GM12878 (cell line): ENCODE measurements around the gene SOX5. TPM values are rescaled to one million over a fixed set of nuclear protein-coding genes. Genes with fewer than 3 reads are reported as not detected.

ENCODE experiments used
- ATAC-seq: fragments of 200-7000 bp; cut with Tn5 transposase; 3 replicates; pipeline ENCODE4 v1.9.1; 2020; ENCODE audit warnings: mild to moderate bottlenecking, moderate library complexity
- BruUV-seq: library from RNA; stranded (reverse); fragments of 400-500 nt; replicated peaks from 2 replicates; lab custom pipeline; 2021; lab: Mats Ljungman, UMichigan
- CTCF ChIA-PET: fragments of 300-600 bp; sonication (Branson Sonifier 250); formaldehyde crosslinking; extraction: SDS; loops from one replicate; lab custom pipeline; 2021; ENCODE audit warnings: inconsistent platforms; lab: Yijun Ruan, JAX
- POLR2A ChIA-PET: fragments of 350-600 bp; formaldehyde crosslinking; extraction: SDS; loops from one replicate; lab custom pipeline; 2021; ENCODE audit warnings: inconsistent platforms; lab: Charles Lee
- RAD21 ChIA-PET: fragments of 300-600 bp; sonication (Branson Sonifier 250); formaldehyde crosslinking; loops from one replicate; lab custom pipeline; 2023; ENCODE audit warnings: antibody characterized with exemption; ENCODE audit not compliant: unreplicated experiment; lab: Charles Lee
- SMC1A ChIA-PET: fragments of 300-600 bp; sonication (Branson Sonifier 250); formaldehyde crosslinking; loops from one replicate; lab custom pipeline; 2023; ENCODE audit not compliant: unreplicated experiment, uncharacterized antibody; lab: Charles Lee
- DNase-seq: peaks from one replicate; pipeline ENCODE4 v3.0.0-alpha.2; 2011; ENCODE audit warnings: low read depth, low spot score
- FAIRE-seq: peaks from 3 replicates; lab custom pipeline; 2011; peaks lifted over from hg19 to GRCh38; lab: Jason Lieb, UNC
- H2AFZ ChIP-seq: 2 replicates; pipeline ENCODE4 v1.6.0; 2011; ENCODE audit warnings: low read depth, low read length, control low read depth; ENCODE audit not compliant: control insufficient read depth
- H3K27ac ChIP-seq: 2 replicates; pipeline ENCODE4 v1.5.1; 2011; ENCODE audit warnings: control low read depth; ENCODE audit not compliant: control insufficient read depth, insufficient read depth
- H3K27me3 ChIP-seq, 2 experiments: replicated peaks in 1 of 2; 2 replicates each; pipeline versions ENCODE4 v1.6.0 to v1.6.1; 2011; ENCODE audit warnings: low read length in 1 of 2; ENCODE audit not compliant: control insufficient read depth in 2 of 2, insufficient read depth in 2 of 2
- H3K36me3 ChIP-seq, 2 experiments: 2 replicates each; pipeline ENCODE4 v1.5.1; 2011; ENCODE audit warnings: low read length in 1 of 2; ENCODE audit not compliant: control insufficient read depth in 2 of 2, insufficient read depth in 2 of 2
- H3K4me1 ChIP-seq: 2 replicates; pipeline ENCODE4 v1.6.1; 2011; ENCODE audit warnings: mild to moderate bottlenecking, low read length, moderate library complexity, mixed read lengths; ENCODE audit not compliant: control insufficient read depth, insufficient read depth
- H3K4me2 ChIP-seq: 2 replicates; pipeline ENCODE4 v1.6.0; 2011; ENCODE audit warnings: control low read depth; ENCODE audit not compliant: control insufficient read depth, insufficient read depth
- H3K4me3 ChIP-seq: fragments of 200-600 bp; sonication (generic); 2 replicates; pipeline ENCODE4 v1.5.1; 2016
- H3K79me2 ChIP-seq: 2 replicates; pipeline ENCODE4 v1.6.0; 2011; ENCODE audit warnings: low read length; ENCODE audit not compliant: control insufficient read depth, insufficient read depth
- H3K9ac ChIP-seq: 2 replicates; pipeline ENCODE4 v1.8.0; 2011; ENCODE audit warnings: low read length, control low read depth, mixed read lengths; ENCODE audit not compliant: control insufficient read depth, insufficient read depth
- H3K9me3 ChIP-seq: replicated peaks from 3 replicates; pipeline ENCODE4 v1.5.1; 2011; ENCODE audit warnings: mild to moderate bottlenecking, low read length; ENCODE audit not compliant: control insufficient read depth, insufficient read depth
- H4K20me1 ChIP-seq: 2 replicates; pipeline ENCODE4 v1.6.0; 2011; ENCODE audit not compliant: control insufficient read depth, insufficient read depth
- CBX3 ChIP-seq: fragments of 200-600 bp; sonication (generic); IDR thresholded peaks from 2 replicates; pipeline ENCODE4 v1.6.1; 2016; ENCODE audit warnings: low read depth, borderline replicate concordance
- HDAC2 ChIP-seq: fragments of 200-600 bp; sonication (generic); IDR thresholded peaks from 2 replicates; pipeline ENCODE4 v1.6.1; 2017
- HDGF ChIP-seq: fragments of 450-650 bp; IDR thresholded peaks from 2 replicates; pipeline ENCODE4 v1.6.1; 2016; ENCODE audit warnings: antibody characterized with exemption
- IKZF2 ChIP-seq, 2 experiments: fragments of 450-650 bp; IDR thresholded peaks; 2 replicates each; pipeline ENCODE4 v1.6.1; 2017; ENCODE audit warnings: mild to moderate bottlenecking in 2 of 2, moderate library complexity in 2 of 2
- KLF5 ChIP-seq: fragments of 450-650 bp; IDR thresholded peaks from 2 replicates; pipeline ENCODE4 v1.6.1; 2014; ENCODE audit warnings: mild to moderate bottlenecking; ENCODE audit not compliant: partially characterized antibody
- MYC ChIP-seq: IDR thresholded peaks from 2 replicates; pipeline ENCODE4 v1.6.1; 2011; ENCODE audit warnings: mild to moderate bottlenecking, low read length, moderate library complexity, inconsistent platforms; ENCODE audit not compliant: insufficient read depth, insufficient replicate concordance, insufficient read length, severe bottlenecking
- POLR2A ChIP-seq: IDR thresholded peaks from 2 replicates; pipeline ENCODE4 v1.6.1; 2011; ENCODE audit warnings: low read depth, mild to moderate bottlenecking, low read length
- SMAD1 ChIP-seq: fragments of 450-650 bp; IDR thresholded peaks from 2 replicates; pipeline ENCODE4 v1.6.1; 2018; ENCODE audit warnings: mild to moderate bottlenecking, low read depth; ENCODE audit not compliant: partially characterized antibody
- TBL1XR1 ChIP-seq: IDR thresholded peaks from 2 replicates; pipeline ENCODE4 v1.6.1; 2012; ENCODE audit warnings: low read depth, low read length, improper control_type of control experiment
- TCF3 ChIP-seq: IDR thresholded peaks from 2 replicates; pipeline ENCODE4 v1.6.1; 2012; ENCODE audit warnings: low read depth, mild to moderate bottlenecking, low read length, borderline replicate concordance; ENCODE audit not compliant: insufficient read depth
- WGBS: methylation state at CpG from one replicate; pipeline ENCODE4 v1.1.6; 2016; ENCODE audit warnings: low lambda C conversion rate; ENCODE audit not compliant: insufficient replicate concordance, insufficient coverage; ENCODE audit errors: missing lambda C conversion rate; 5-methylcytosine and 5-hydroxymethylcytosine counted together
- in situ Hi-C: fragments of 300-500 bp; cut with MboI; formaldehyde crosslinking; loops from 9 replicates; pipeline ENCODE4 v1.14.3; 2018; ENCODE audit warnings: mixed read lengths
- intact Hi-C: fragments of 100-400 bp; cut with micrococcal nuclease; formaldehyde crosslinking; loops from one replicate; pipeline ENCODE4 v1.14.2; 2022; ENCODE audit not compliant: unreplicated experiment
- polyA plus RNA-seq, 11 experiments: library from polyadenylated mRNA; depleted of rRNA in 4 of 11; unstranded in 6 of 11; stranded (reverse) in 5 of 11; fragments of >200 nt; fragmentation: Nextera tagmentation in 4 of 11; fragmentation: Illumina TruSeq in 1 of 11; extraction: Ambion mirVana in 4 of 11; extraction: Trizol in 1 of 11; gene quantifications; 1 replicate in 1 of 11; 2 replicates in 10 of 11; pipeline versions ENCODE4 v1.2.1 to v1.2.3, GENCODE V29; 2011 to 2016; ENCODE audit warnings: inconsistent platforms in 2 of 11, missing spikeins in 2 of 11, low read depth in 1 of 11
- total RNA-seq, 4 experiments: library from RNA; depleted of rRNA in 3 of 4; stranded (reverse); fragments of >200 nt in 3 of 4; fragmentation: Illumina TruSeq in 1 of 4; extraction: Trizol in 1 of 4; gene quantifications; 2 replicates each; pipeline versions ENCODE4 v1.2.1 to v1.2.3, GENCODE V29; 2013 to 2021
- TF ChIP-seq, protein P1 (sequence below): fragments of 150-350 bp; IDR thresholded peaks from 2 replicates; pipeline ENCODE4 v1.6.1; 2014; ENCODE audit warnings: mild to moderate bottlenecking, low read depth, low read length
- TF ChIP-seq, protein P2 (sequence below): IDR thresholded peaks from 2 replicates; pipeline ENCODE4 v1.6.1; 2012; ENCODE audit warnings: low read length, inconsistent platforms
- TF ChIP-seq, protein P3 (sequence below): fragments of 450-650 bp; conservative IDR thresholded peaks from 2 replicates; pipeline ENCODE4 v1.6.1; 2017; ENCODE audit warnings: mild to moderate bottlenecking, moderate library complexity

Gene SOX5
- total and polyA plus RNA-seq, 10 of the 15 experiments (the other 5 are each of a cell fraction or from before 2014, with no cell fraction given), result 0.08 to 1.0 (median 0.24) TPM

DNA sequence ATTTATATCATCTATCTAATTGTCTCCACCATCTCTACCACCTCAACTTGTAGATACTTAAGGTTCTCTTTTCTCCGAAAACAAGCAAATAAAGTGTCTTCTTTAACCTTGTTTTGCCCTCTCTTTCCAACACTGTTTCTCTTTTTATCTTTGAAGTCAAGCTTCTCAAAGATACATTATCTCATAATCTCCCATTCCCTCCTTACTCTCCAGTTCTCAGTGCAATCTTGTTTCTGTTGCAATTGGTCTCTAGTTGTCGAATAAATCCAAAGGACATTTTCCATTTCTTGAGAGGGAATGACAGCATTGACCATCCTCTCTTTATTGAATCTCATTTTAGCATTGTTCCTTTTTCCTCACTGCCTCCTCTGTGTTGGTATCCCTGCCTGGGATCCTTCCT lies 383.3 kb downstream of the SOX5 start:
- H3K4me3 ChIP-seq, result no peak overlapping the region
- DNase-seq, result no peak
- POLR2A ChIA-PET, result no interaction called here
- no peaks in the 10 kb centered on the region for H3K27me3 ChIP-seq
- CTCF ChIA-PET, result interaction anchor here (1.0 kb wide), 1 partner anchor 17 kb away, joined by 3 read pairs; no protein-coding TSS in a partner anchor
- SMC1A ChIA-PET, result no interaction called here
- H3K36me3 ChIP-seq, result no peaks in the 10 kb centered on the region
- TF ChIP-seq IKZF2 (IDR thresholded peaks at IDR 0.05) (no peak), SMAD1 (no peak), MYC (no peak), CBX3 (no peak), KLF5 (no peak), HDAC2 (no peak), TCF3 (no peak), HDGF (no peak), POLR2A (no peak), TBL1XR1 (no peak)
- TF ChIP-seq, protein P1, sequence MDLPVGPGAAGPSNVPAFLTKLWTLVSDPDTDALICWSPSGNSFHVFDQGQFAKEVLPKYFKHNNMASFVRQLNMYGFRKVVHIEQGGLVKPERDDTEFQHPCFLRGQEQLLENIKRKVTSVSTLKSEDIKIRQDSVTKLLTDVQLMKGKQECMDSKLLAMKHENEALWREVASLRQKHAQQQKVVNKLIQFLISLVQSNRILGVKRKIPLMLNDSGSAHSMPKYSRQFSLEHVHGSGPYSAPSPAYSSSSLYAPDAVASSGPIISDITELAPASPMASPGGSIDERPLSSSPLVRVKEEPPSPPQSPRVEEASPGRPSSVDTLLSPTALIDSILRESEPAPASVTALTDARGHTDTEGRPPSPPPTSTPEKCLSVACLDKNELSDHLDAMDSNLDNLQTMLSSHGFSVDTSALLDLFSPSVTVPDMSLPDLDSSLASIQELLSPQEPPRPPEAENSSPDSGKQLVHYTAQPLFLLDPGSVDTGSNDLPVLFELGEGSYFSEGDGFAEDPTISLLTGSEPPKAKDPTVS, result no peak
- TF ChIP-seq, protein P2, sequence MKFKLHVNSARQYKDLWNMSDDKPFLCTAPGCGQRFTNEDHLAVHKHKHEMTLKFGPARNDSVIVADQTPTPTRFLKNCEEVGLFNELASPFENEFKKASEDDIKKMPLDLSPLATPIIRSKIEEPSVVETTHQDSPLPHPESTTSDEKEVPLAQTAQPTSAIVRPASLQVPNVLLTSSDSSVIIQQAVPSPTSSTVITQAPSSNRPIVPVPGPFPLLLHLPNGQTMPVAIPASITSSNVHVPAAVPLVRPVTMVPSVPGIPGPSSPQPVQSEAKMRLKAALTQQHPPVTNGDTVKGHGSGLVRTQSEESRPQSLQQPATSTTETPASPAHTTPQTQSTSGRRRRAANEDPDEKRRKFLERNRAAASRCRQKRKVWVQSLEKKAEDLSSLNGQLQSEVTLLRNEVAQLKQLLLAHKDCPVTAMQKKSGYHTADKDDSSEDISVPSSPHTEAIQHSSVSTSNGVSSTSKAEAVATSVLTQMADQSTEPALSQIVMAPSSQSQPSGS, result no peak
- TF ChIP-seq, protein P3, sequence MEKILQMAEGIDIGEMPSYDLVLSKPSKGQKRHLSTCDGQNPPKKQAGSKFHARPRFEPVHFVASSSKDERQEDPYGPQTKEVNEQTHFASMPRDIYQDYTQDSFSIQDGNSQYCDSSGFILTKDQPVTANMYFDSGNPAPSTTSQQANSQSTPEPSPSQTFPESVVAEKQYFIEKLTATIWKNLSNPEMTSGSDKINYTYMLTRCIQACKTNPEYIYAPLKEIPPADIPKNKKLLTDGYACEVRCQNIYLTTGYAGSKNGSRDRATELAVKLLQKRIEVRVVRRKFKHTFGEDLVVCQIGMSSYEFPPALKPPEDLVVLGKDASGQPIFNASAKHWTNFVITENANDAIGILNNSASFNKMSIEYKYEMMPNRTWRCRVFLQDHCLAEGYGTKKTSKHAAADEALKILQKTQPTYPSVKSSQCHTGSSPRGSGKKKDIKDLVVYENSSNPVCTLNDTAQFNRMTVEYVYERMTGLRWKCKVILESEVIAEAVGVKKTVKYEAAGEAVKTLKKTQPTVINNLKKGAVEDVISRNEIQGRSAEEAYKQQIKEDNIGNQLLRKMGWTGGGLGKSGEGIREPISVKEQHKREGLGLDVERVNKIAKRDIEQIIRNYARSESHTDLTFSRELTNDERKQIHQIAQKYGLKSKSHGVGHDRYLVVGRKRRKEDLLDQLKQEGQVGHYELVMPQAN, result no peak
- RAD21 ChIA-PET, result no interaction called here
- no peak overlapping the region for H3K9ac ChIP-seq
- no peak for ATAC-seq
- no peaks in the 10 kb centered on the region for H3K9me3 ChIP-seq
- BruUV-seq, result no TSS peak
- no peaks in the 10 kb centered on the region for H3K4me1 ChIP-seq
- H4K20me1 ChIP-seq, result no peaks in the 10 kb centered on the region
- H3K27ac ChIP-seq, result no peak overlapping the region
- 17% methylated on average over 2 of the region's 2 CpGs for WGBS
- H3K4me2 ChIP-seq, result no peak overlapping the region
- no peaks in the 10 kb centered on the region for H3K79me2 ChIP-seq
- no peak overlapping the region for H2AFZ ChIP-seq
- intact Hi-C loops, result no loop called here
- no peak for FAIRE-seq
- in situ Hi-C loops, result no loop called here
